Cortex of kidney (tissue), 1 donor: ENCODE data around the gene GAB1.

Experiments
- DNase-seq: peaks from one replicate; lab custom pipeline; 2025; lab: John Stamatoyannopoulos, UW

Gene GAB1

DNA sequence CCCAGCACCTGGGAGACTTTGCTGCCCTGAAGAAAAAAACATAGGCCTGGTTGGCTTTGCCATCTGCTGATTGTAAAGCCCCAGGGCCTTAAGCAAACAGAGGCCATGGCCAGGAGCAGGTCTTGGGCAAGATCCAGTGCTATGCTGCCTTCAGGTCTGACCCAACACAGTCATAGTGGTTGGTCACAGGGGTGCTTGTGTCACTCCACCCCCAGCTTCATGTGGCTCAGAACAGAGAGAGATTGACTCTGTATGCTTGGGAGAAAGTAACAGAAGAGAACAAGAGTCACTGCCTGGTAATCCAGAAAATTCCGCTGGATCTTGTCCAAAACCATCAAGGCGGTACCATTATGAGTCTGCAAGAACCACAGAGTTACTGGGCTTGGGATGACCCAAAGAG, 152.4 kb downstream of the GAB1 start:
- no peak for DNase-seq

DNA sequence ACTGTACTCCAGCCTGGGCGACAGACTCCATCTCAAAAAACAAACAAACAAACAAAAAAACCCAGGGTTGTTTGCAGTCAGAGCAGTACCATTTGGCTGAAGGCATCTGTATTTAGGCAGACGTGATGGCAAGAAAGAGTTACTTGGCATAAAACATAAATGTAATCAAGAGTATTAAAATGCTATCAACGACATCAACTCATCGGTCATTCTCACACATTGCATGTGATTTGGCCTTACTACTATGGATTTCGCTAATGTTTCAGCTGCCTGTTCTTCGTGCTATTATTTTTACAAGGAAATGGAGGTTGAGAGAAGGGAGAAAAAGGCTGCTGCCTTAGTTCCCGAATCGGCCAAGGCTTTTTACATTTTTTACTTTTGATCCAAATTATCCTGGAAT, 161.3 kb downstream of the GAB1 start:
- no peak for DNase-seq

DNA sequence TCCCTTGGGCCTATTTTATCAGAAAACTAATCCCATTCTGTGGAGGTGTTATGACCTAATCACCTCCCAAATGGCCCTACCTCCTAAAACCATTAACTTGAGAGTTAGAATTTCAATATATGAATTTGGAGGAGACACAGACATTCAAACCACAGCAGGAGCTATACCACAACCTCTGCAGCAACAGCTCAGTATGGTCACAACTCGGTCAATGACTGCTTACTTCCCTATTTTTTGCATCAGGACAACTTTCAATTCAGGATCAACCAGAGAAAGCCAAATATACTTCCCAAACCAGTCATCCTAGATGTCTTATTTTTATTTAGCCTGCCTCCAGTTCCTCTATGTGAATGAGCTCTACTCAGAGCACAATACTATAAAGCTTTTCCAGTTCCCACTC, 165.6 kb downstream of the GAB1 start:
- DNase-seq = no peak

DNA sequence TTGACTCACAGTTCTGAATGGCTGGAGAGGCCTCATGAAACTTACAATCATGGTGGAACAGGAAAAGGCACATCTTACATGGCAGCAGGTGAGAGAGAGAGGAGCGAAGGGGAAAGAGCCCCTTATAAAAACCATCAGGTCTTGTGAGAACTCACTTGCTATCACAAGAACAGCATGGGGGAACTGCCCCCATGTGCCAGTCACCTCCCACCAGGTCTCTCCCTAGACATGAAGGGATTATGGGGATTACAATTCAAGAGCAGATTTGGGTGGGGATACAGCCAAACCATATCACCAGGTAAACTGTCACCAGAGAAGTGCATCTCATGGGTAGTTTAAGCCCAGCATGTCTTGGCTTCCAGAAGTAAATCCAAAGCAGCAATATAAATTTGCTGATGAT, 169.4 kb downstream of the GAB1 start:
- DNase-seq = no peak

DNA sequence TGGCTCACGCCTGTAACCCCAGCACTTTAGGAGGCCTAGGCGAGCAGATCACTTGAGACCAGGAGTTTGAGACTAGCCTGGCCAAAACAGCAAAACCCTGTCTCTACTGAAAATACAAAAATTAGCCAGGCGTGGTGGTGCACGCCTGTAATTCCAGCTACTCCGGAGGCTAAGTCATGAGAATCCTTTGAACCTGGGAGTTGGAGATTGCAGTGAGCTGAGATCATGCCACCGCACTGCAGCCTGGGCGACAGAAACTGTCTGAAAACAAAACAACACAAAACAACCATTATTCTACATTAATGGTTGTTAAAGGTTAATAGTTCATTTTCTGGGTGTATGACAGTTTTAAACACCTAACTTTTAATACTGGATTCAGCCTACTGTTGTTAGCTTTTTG, 175.2 kb downstream of the GAB1 start:
- no peak for DNase-seq

DNA sequence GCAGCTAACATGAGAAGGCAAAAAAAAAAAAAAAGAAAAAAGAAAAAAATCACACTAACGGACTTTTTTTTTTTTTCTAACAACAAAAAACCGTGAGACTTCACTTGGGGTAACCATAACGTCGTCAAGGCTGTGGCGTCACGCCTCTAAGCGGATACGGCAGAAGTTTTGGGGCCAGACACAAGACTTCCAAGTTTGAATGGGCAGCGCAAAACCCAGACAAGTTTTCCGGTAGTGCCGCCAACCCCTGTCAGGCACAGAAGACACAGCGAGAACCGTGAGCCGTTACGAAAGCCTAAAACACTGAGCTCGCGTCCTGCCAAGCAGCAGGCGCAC, 176.3 kb downstream of the GAB1 start:
- DNase-seq = no peak

DNA sequence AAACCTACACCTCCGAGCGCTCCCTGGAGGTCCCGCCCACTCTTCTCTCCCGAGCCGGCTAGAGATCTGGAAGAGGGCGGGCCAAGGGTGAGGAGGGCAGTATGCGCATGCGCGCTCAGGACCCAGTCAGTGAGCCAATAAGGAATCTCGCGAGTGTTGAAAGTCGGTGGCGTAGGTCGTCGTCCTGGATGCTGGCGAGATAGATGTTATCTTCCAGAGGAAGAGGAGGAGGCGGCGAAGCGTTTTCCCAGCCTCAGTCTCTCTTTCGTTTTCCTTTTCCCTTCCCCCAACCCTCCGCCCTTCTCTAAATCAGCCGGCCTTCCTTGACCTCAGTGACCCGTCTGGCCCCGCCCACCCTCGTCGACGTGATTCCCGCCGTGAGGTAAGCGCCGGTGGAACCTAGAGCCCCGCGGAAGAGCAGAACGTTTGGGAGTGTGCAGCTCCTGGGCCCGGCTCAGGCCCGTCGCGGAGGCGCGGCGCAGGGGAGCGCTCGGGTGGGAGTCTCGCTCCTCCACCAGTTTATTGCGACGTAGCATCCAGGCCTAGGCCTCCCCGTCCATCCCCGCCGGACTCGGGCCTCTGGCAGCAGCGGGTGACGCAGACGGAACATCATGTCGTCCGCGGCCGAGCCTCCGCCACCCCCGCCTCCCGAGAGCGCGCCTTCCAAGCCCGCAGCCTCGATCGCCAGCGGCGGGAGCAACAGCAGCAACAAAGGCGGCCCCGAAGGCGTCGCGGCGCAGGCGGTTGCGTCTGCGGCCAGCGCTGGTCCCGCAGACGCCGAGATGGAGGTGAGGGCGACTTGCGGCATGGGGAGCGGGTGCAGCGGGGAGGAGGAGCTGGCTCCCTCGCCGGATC, 176.9 kb downstream of the GAB1 start, which contains the start of gene SMARCA5:
Gene SMARCA5 (plus strand): TSS at position 389 of the 855 bp plus-strand sequence. CDS start 223 bp downstream, at position 612.
- DNase-seq = peak; percentile 93

DNA sequence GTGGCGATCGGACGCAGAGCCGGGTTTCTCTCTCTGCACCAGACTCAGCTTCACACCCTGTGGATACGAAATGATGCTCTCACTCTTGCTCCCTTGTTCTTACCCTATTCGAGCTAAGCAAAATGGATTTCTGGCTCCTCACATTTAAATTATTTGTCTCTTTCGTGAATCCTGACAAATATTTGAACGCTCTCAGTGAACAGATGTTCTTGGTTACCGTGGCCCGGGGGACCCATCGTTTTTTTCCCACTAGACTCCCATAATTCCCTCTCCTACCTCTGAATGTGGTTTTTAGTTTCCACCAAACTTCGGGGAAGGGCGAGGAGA, 177.5 kb downstream of the GAB1 start:
- DNase-seq = no peak

DNA sequence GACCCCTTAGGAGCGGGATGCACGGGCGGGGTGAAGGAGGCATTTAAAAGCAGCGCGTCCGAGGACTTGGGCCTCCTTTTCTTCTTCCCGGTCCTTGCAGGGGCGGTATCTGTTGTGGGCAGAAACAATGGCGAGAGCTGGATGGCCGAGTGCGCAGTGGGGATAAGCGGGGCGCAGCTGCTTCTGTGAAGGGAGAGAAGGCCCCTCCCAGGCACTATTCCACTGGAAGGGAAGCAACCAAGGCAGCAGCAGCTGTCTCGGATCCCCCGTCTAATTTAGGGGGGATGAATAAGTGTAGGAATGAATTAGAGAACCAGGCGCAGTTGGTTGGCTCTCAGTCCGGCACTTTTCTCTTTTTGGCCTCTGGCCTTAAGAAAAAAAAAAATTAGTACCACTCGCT, 177.8 kb downstream of the GAB1 start:
- no peak for DNase-seq

DNA sequence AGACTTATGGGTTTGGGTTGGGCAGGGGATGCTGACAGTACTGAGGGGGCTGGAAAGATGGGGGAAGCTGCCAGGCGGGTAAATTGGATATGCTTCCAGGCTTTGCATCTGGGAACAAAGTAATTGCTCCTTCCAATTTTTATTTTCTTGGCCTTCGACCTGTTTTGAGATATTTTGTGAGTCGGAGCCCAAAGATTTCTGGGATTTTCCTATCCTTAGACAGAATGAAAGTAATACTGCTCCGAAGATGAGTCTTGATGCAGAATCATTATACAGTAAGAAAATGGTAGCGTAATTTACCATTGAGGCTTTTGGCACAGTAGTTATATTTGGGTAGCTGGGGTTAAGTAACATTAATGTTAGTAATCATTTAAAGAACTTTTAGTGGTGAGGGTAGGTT, 178.2 kb downstream of the GAB1 start:
- DNase-seq = no peak

DNA sequence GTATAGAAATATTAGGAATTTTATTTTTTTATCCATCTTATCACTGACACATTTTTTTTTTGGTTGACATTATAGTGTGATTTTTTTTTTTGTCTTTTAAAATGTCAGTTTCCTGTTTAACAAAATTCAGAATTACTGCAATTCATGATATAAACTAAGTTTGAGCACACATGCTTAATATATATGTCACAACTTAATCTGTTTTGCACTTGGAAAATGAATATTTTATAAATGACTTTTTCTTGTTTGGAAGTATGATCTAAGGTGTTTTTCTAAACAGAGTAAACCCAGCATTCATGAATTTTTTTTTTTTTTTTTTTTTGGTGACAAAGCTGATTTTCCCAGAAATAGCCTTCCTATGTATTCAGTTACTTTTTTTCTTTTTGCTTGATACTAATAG, 179.2 kb downstream of the GAB1 start:
- DNase-seq = no peak

DNA sequence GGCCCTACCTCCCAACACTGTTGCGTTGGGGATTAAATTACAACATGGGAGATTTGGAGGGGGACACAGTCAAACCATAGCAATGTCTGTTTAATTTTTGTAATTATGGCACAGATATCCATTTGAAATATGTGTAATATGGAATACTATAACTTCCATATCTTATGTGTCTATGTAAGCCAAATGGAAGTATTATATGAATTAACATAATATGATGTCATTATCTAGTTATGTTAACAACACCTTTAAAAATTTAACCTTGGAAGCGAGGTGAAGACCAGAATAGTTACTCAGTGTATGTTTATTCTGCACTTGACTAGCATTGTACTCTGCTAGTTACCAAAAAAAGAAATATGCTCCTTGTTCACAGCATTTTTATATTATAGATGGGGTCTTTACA, 181.1 kb downstream of the GAB1 start:
- no peak for DNase-seq
